ENCODE data around the gene PDE8A. TPM values are rescaled to one million over a fixed set of nuclear protein-coding genes. Genes with fewer than 3 reads are reported as not detected.
"Not testable (repeated sequence)": the region's sequence is repeated elsewhere in the genome, so short reads cannot be mapped to it uniquely, and the experiment has no call there.

Gene PDE8A
- total RNA-seq, 1 donor from 2014 or later = 28.8 TPM

DNA sequence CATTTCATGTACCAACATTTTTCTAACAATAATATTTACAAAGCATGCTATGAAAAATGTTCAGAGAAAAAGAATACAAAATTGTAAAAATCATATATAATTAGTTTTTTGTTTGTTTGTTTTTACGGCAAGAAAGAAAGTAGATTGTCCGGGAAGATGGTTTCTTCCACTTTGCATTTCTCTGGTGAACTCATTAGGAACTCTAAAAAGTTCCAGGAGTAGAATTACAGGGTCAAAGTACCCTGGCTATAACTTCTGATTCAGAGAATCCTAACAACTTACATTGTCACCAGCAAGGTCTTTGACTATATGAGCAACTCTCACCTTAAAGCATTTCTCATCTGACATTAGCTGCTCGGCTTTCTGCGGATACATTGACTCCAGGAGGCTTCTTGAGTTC is 196.7 kb downstream of the PDE8A start:
- peaks cover 11% of the 10 kb centered on the region for H3K27me3 Mint-ChIP-seq
- TF ChIP-seq, protein P1, sequence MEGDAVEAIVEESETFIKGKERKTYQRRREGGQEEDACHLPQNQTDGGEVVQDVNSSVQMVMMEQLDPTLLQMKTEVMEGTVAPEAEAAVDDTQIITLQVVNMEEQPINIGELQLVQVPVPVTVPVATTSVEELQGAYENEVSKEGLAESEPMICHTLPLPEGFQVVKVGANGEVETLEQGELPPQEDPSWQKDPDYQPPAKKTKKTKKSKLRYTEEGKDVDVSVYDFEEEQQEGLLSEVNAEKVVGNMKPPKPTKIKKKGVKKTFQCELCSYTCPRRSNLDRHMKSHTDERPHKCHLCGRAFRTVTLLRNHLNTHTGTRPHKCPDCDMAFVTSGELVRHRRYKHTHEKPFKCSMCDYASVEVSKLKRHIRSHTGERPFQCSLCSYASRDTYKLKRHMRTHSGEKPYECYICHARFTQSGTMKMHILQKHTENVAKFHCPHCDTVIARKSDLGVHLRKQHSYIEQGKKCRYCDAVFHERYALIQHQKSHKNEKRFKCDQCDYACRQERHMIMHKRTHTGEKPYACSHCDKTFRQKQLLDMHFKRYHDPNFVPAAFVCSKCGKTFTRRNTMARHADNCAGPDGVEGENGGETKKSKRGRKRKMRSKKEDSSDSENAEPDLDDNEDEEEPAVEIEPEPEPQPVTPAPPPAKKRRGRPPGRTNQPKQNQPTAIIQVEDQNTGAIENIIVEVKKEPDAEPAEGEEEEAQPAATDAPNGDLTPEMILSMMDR (IDR thresholded peaks at IDR 0.05; ENCODE audit: unreplicated experiment) = no peak
- no peak for DNase-seq (ENCODE audit: low spot score, unreplicated experiment)
- H3K36me3 Mint-ChIP-seq (ENCODE audit: insufficient read depth) = no peaks in the 10 kb centered on the region
- peak overlapping the region; percentile 64 for H3K27ac Mint-ChIP-seq
- H3K4me1 Mint-ChIP-seq (ENCODE audit: low read depth) = peaks cover 21% of the 10 kb centered on the region
- H3K4me3 Mint-ChIP-seq (ENCODE audit: low read depth) = no peak overlapping the region
- H3K9me3 Mint-ChIP-seq (ENCODE audit: low read depth) = no peaks in the 10 kb centered on the region

DNA sequence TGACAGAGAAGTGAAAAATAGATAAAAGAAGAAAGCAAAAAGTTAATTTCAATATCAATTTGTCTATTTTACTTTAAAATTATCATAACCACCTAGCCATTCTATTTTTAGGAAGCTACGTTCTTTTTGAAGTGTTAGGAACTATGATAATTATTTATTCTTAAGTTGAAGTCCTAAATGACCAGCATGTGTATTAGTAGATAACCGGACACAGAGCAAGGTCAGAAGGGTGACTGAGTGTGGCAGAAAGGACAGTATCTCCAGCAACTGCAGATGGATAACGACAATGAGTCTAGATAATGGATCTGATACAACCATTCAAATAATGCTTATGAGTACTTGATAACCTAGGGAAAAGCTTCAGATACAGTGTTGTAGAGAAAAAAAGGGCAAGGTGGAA is 198.0 kb downstream of the PDE8A start:
- Mint-ChIP-seq H3K27me3 (peaks cover 11% of the 10 kb centered on the region), H3K4me3 (ENCODE audit: low read depth) (no peak overlapping the region), H3K27ac (no peak overlapping the region), H3K36me3 (ENCODE audit: insufficient read depth) (no peaks in the 10 kb centered on the region), H3K9me3 (ENCODE audit: low read depth) (no peaks in the 10 kb centered on the region), H3K4me1 (ENCODE audit: low read depth) (peaks cover 21% of the 10 kb centered on the region)
- TF ChIP-seq, protein P1 (IDR thresholded peaks at IDR 0.05; ENCODE audit: unreplicated experiment) = no peak
- no peak for DNase-seq (ENCODE audit: low spot score, unreplicated experiment)

DNA sequence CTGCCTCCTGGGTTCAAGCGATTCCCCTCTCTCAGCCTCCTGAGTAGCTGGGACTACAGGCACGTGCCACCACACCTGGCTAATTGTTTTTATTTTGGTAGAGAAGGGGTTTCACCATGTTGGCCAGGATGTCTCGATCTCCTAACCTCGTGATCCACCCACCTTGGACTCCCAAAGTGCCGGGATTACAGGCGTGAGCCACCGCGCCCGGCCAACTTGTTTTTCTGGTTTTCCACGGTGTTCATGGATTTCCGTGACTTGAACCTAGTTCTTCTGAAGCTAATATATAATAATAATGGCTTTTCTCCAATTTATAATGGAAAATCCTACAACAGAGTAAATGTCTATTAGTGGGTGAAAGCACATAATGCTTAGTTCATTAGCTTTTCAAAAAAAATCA is 203.7 kb downstream of the PDE8A start:
- H3K36me3 Mint-ChIP-seq (ENCODE audit: insufficient read depth); H3K4me1 Mint-ChIP-seq (ENCODE audit: low read depth); DNase-seq (ENCODE audit: low spot score, unreplicated experiment); H3K27ac Mint-ChIP-seq; H3K4me3 Mint-ChIP-seq (ENCODE audit: low read depth); H3K27me3 Mint-ChIP-seq; H3K9me3 Mint-ChIP-seq (ENCODE audit: low read depth): not testable (repeated sequence)

DNA sequence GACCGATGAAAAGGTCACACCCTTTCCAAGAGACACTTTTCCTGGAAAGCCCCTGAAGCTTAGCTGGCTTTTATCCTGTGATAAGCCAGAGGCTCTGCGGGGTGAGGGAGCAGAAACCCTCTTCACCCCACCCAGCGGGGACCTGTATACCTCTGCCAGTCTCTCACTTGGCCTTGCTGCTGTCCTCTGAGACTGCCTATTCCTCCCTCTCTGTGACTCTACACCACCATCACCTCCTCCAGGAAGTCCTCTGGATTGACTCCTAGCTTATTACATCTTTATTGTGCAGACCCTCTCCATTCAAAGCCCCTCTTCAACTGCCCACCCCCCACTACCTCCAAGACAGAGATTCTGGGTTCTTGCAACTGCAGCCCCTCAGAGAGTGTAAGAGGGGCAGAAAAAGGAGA is 206.5 kb downstream of the PDE8A start:
- not testable (repeated sequence) for H3K9me3 Mint-ChIP-seq (ENCODE audit: low read depth); H3K27ac Mint-ChIP-seq; H3K36me3 Mint-ChIP-seq (ENCODE audit: insufficient read depth); H3K27me3 Mint-ChIP-seq; H3K4me3 Mint-ChIP-seq (ENCODE audit: low read depth); DNase-seq (ENCODE audit: low spot score, unreplicated experiment); H3K4me1 Mint-ChIP-seq (ENCODE audit: low read depth)

Other genes with a start within 250 kb of the PDE8A start
- gene ZNF592, start 233.3 kb upstream of the PDE8A start, total RNA-seq = 40.0 and 40.5 TPM in 2 replicates
- gene ALPK3, start 164.5 kb upstream of the PDE8A start, total RNA-seq = 122 TPM in 2 replicates
- not detected in 2 replicates for gene SLC28A1, start 97.2 kb upstream of the PDE8A start, total RNA-seq

All from progenitor cell of endocrine pancreas (in vitro differentiated cells).